Measurements from ENCODE around the gene MCOLN1. TPM values are rescaled to one million over a fixed set of nuclear protein-coding genes. Genes with fewer than 3 reads are reported as not detected.

MCOLN1 gene
- 12.3 TPM for total RNA-seq
- polyA plus RNA-seq, result 10 to 100 TPM in 2 of 4 donors, 1 to 10 TPM in 2; 8.6 to 15.2 (median 10.3) TPM

DNA sequence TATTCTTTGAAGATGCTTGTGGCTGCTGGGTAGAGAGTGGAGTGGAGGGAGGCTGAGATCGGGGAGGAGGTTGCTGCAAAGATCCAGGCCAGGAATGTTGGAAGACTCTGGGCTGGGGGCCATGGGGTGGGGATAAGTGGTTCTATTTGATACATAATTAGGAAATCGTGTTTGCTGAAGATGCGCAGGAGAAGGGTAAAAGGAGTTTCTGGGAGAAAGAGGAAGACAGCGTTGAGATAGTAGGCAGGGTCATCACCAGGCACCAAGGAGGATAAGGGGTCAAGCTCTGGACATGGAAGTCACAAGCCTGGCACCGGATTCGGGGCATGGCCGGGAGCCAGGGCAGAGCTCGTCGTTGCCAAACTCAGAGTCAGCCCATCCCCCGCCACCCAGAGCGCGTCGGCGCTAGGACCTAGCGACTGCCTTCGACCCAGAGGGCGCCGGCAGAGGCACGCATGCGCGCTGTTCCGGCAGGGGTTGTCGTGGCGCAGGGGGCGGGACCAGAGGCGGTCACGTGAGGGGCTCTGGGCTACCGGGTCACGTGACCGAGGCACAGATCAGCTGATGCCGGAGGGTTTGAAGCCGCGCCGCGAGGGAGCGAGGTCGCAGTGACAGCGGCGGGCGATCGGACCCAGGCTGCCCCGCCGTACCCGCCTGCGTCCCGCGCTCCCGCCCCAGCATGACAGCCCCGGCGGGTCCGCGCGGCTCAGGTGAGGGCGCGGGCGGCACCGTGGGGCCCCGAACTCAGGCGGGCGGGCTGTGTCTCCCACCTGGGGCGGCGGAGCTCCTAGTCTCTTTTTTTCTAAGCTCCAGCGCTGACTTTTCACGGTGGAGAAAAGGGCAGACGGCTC lies at the start of gene MCOLN1:
TSS of gene MCOLN1 (plus strand) at position 553 of the 851 bp plus-strand sequence. CDS start at position 680, 127 bp downstream.
- Histone ChIP-seq H3K27ac (ENCODE audit: insufficient read depth, low read length, poor library complexity, severe bottlenecking) (no peak within 1 kb of the TSS), H3K4me3 (ENCODE audit: low read depth, low read length) (peak within 1 kb of the TSS; percentile 78), H3K4me1 (ENCODE audit: control insufficient read depth, insufficient read depth, low read length, poor library complexity, severe bottlenecking) (peaks cover 16% of the 10 kb centered on the region), H3K9me3 (ENCODE audit: control insufficient read depth in 2 of 2, low read length in 2 of 2) (no peaks in the 10 kb centered on the region), H3K27me3 (ENCODE audit: control insufficient read depth, insufficient read depth, low read length) (peaks cover 2% of the 10 kb centered on the region), H3K36me3 (ENCODE audit: control insufficient read depth, insufficient read depth, low read length) (peaks cover 3% of the 10 kb centered on the region)
- Mint-ChIP-seq H3K27ac (peak within 1 kb of the TSS in 2 of 3 donors; percentile 81 to 83), H3K36me3 (no peaks in the 10 kb centered on the region), H3K9me3 (peaks cover 0 to 4% (median 0%) of the 10 kb centered on the region in 7 donors), H3K27me3 (peaks cover 15% of the 10 kb centered on the region), H3K4me1 (peaks cover 4 to 20% (median 13%) of the 10 kb centered on the region in 4 donors), H3K4me3 (peak within 1 kb of the TSS; percentile 89 to 99 (median 96))
- ATAC-seq (ENCODE audit: low read depth in 2 of 2), result peak; percentile 85 to 91
- DNase-seq, result peak; percentile 98 to 99 (median 98)

DNA sequence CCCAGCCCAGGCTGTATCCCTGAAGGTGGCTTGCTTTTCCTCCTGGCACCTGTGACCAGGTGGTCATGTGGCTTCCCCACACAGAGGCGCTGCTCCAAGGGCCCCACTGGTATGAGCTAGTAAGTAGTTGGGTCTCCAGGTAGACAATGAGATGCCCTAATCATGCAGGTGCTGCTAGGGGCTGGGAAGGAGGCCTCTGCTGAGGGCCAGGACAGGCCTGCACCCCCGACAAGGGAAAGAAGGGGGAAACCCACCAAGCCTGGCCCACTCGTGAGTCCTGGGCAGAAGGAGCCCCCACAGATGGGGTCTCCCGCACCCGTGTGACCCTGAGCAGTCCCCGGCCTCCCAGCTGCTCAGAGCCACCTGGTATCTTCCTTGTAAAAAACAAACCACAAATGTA lies 46.8 kb upstream of the MCOLN1 start:
- H3K9me3 ChIP-seq (ENCODE audit: control insufficient read depth in 2 of 2, low read length in 2 of 2), result no peaks in the 10 kb centered on the region
- peaks cover 18% of the 10 kb centered on the region for H3K36me3 ChIP-seq (ENCODE audit: control insufficient read depth, insufficient read depth, low read length)
- DNase-seq (no peak), ATAC-seq (ENCODE audit: low read depth in 2 of 2) (no peak)
- no peaks in the 10 kb centered on the region for H3K4me1 ChIP-seq (ENCODE audit: control insufficient read depth, insufficient read depth, low read length, poor library complexity, severe bottlenecking)
- Mint-ChIP-seq H3K27me3 (no peaks in the 10 kb centered on the region), H3K4me3 (peak overlapping the region in 1 of 4 donors; percentile 9), H3K27ac (peak overlapping the region in 1 of 3 donors; percentile 55), H3K9me3 (no peaks in the 10 kb centered on the region), H3K36me3 (peaks cover 3% of the 10 kb centered on the region), H3K4me1 (no peaks in the 10 kb centered on the region)
- no peak overlapping the region for H3K27ac ChIP-seq (ENCODE audit: insufficient read depth, low read length, poor library complexity, severe bottlenecking)
- no peak overlapping the region for H3K4me3 ChIP-seq (ENCODE audit: low read depth, low read length)
- H3K27me3 ChIP-seq (ENCODE audit: control insufficient read depth, insufficient read depth, low read length), result no peaks in the 10 kb centered on the region

DNA sequence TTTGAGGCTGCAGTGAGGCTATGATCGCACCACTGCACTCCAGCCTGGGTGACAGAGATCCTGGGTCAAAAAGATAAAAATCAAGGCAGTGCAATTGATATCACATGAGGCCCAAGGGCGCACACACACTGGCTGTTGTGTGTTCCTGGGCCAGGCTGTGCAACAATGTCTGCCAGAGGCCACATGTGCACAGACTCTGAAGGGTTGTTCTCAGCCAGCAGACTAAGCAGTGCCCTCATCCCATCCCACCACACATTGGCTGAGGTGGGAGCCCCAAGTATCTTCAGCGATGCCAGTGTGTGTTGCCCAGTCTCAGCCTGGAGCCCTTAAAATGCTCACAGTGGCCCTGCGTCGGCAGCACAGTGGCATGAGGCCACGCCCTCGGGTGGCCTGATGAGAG lies 46.2 kb upstream of the MCOLN1 start:
- no peaks in the 10 kb centered on the region for H3K9me3 Mint-ChIP-seq
- H3K4me1 Mint-ChIP-seq, result no peaks in the 10 kb centered on the region
- no peak overlapping the region for H3K27ac ChIP-seq (ENCODE audit: insufficient read depth, low read length, poor library complexity, severe bottlenecking)
- no peaks in the 10 kb centered on the region for H3K27me3 ChIP-seq (ENCODE audit: control insufficient read depth, insufficient read depth, low read length)
- peaks cover 12% of the 10 kb centered on the region for H3K36me3 ChIP-seq (ENCODE audit: control insufficient read depth, insufficient read depth, low read length)
- no peaks in the 10 kb centered on the region for H3K9me3 ChIP-seq (ENCODE audit: control insufficient read depth in 2 of 2, low read length in 2 of 2)
- H3K4me3 Mint-ChIP-seq, result peak overlapping the region in 1 of 4 donors; percentile 61
- peak overlapping the region in 2 of 3 donors; percentile 43 to 55 for H3K27ac Mint-ChIP-seq
- H3K4me3 ChIP-seq (ENCODE audit: low read depth, low read length), result no peak overlapping the region
- H3K36me3 Mint-ChIP-seq, result peaks cover 3% of the 10 kb centered on the region
- H3K4me1 ChIP-seq (ENCODE audit: control insufficient read depth, insufficient read depth, low read length, poor library complexity, severe bottlenecking), result no peaks in the 10 kb centered on the region
- H3K27me3 Mint-ChIP-seq, result no peaks in the 10 kb centered on the region
- DNase-seq (no peak), ATAC-seq (ENCODE audit: low read depth in 2 of 2) (no peak)

DNA sequence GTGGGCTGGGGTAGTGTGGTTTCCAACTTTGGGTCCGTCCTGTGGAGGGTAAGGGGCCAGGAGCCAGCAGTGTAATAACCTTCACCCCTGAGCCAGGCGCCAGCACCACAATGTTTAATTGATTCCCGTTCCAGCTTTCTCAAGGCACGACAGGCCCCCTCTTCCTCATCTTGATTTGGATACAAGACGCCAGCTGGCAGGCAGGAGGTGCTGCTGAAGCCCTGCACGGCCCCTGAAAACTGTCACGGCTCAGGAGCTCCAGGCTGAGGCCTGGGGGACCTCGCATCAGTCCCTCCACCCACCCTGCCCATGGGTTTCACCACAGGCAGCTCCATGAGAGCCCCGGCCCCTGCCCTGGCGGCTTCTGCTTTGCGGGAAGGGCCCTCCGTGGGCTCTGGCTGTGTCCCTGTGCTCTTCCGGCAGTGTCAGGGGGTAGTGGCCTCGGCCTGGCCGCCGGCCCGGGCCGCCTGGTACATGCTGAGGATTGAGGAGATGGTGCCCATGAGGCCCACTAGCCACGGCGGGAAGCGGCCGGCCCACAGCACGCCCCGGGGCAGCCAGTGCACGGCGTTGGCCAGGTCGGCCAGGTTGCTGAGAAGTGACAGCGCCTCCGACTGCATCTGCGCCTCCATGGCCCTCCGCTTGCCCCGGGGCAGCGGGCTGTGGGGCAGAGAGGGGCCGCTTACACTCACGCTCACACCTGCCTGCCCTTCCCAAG lies 45.5 kb upstream of the MCOLN1 start:
- no peaks in the 10 kb centered on the region for H3K4me1 ChIP-seq (ENCODE audit: control insufficient read depth, insufficient read depth, low read length, poor library complexity, severe bottlenecking)
- Mint-ChIP-seq H3K36me3 (peaks cover under 1% of the 10 kb centered on the region), H3K4me3 (peak overlapping the region in 3 of 4 donors; percentile 32 to 61 (median 33)), H3K9me3 (no peaks in the 10 kb centered on the region), H3K27me3 (no peaks in the 10 kb centered on the region), H3K27ac (peak overlapping the region in 1 of 3 donors; percentile 43), H3K4me1 (peaks cover 0 to 3% (median 0%) of the 10 kb centered on the region in 4 donors)
- DNase-seq, result no peak
- H3K4me3 ChIP-seq (ENCODE audit: low read depth, low read length), result no peak overlapping the region
- H3K27ac ChIP-seq (ENCODE audit: insufficient read depth, low read length, poor library complexity, severe bottlenecking), result no peak overlapping the region
- peaks cover 5% of the 10 kb centered on the region for H3K36me3 ChIP-seq (ENCODE audit: control insufficient read depth, insufficient read depth, low read length)
- no peaks in the 10 kb centered on the region for H3K9me3 ChIP-seq (ENCODE audit: control insufficient read depth in 2 of 2, low read length in 2 of 2)
- ATAC-seq (ENCODE audit: low read depth in 2 of 2), result no peak
- no peaks in the 10 kb centered on the region for H3K27me3 ChIP-seq (ENCODE audit: control insufficient read depth, insufficient read depth, low read length)

DNA sequence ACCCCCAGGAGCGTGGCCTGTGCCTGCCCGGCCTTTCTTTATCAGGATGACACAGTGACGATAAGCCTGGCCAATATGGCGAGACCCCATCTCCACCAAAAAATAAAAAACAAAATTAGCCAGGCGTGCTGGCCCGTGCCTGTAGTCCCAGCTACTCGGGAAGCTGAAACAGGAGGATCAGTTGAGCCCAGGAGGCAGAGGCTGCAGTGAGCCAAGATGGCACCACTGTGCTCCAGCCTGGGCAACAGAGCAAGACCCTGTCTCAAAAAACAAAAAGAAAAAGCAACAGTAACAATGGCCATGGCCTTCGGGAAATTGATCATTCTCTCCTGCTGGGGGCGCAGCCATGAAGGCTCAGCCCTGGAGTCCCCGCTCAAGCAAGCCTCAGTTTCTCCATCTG lies 44.7 kb upstream of the MCOLN1 start:
- Mint-ChIP-seq H3K27me3 (no peaks in the 10 kb centered on the region), H3K36me3 (no peaks in the 10 kb centered on the region), H3K4me1 (peaks cover 0 to 4% (median 0%) of the 10 kb centered on the region in 4 donors), H3K4me3 (peak overlapping the region in 1 of 4 donors; percentile 22), H3K27ac (no peak overlapping the region), H3K9me3 (no peaks in the 10 kb centered on the region)
- Histone ChIP-seq H3K36me3 (ENCODE audit: control insufficient read depth, insufficient read depth, low read length) (no peaks in the 10 kb centered on the region), H3K27ac (ENCODE audit: insufficient read depth, low read length, poor library complexity, severe bottlenecking) (no peak overlapping the region), H3K9me3 (ENCODE audit: control insufficient read depth in 2 of 2, low read length in 2 of 2) (no peaks in the 10 kb centered on the region), H3K27me3 (ENCODE audit: control insufficient read depth, insufficient read depth, low read length) (no peaks in the 10 kb centered on the region), H3K4me1 (ENCODE audit: control insufficient read depth, insufficient read depth, low read length, poor library complexity, severe bottlenecking) (no peaks in the 10 kb centered on the region), H3K4me3 (ENCODE audit: low read depth, low read length) (no peak overlapping the region)
- no peak for DNase-seq
- ATAC-seq (ENCODE audit: low read depth in 2 of 2), result no peak

DNA sequence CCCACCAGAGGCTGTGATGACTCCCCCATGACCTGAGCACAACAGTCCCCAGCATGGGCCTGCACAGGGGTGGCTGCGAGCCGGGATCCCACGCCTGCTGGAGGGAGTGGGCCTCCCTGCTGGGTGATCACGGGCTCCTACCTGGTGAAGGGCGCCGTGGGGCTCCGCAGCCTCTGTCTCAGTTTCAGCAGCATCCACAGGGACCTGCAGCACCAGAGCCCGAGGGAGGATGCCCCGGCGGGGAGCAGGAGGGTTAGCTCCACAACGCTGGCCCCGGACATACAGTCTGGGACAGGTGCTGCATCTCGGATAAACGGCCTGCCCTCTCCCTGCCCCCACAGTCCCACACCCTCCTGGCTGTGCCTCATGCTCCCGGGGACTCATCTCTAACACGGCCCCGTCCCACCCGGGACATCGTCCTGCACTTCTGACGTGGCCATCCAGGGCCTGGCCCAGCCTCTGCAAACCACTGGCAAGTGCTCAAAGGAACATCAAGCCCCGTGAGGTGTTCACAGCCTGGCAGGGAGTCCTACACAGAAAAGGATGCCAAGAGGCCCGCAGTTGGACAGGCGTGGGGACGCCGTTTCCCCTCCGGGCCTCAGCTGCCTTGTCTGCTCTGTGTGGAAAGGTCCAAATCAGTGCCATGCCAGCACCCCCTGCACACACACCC lies 44.1 kb upstream of the MCOLN1 start:
- H3K27me3 ChIP-seq (ENCODE audit: control insufficient read depth, insufficient read depth, low read length), result no peaks in the 10 kb centered on the region
- H3K9me3 Mint-ChIP-seq, result no peaks in the 10 kb centered on the region
- H3K36me3 ChIP-seq (ENCODE audit: control insufficient read depth, insufficient read depth, low read length), result no peaks in the 10 kb centered on the region
- H3K4me1 Mint-ChIP-seq, result peaks cover 0 to 8% (median 3%) of the 10 kb centered on the region in 4 donors
- H3K4me3 ChIP-seq (ENCODE audit: low read depth, low read length), result no peak overlapping the region
- no peaks in the 10 kb centered on the region for H3K27me3 Mint-ChIP-seq
- H3K27ac ChIP-seq (ENCODE audit: insufficient read depth, low read length, poor library complexity, severe bottlenecking), result no peak overlapping the region
- ATAC-seq (ENCODE audit: low read depth in 2 of 2), result peak in 1 of 2 donors; percentile 5
- H3K4me3 Mint-ChIP-seq, result peak overlapping the region in 1 of 4 donors; percentile 21
- DNase-seq, result no peak
- no peaks in the 10 kb centered on the region for H3K9me3 ChIP-seq (ENCODE audit: control insufficient read depth in 2 of 2, low read length in 2 of 2)
- no peaks in the 10 kb centered on the region for H3K36me3 Mint-ChIP-seq
- H3K27ac Mint-ChIP-seq, result no peak overlapping the region
- H3K4me1 ChIP-seq (ENCODE audit: control insufficient read depth, insufficient read depth, low read length, poor library complexity, severe bottlenecking), result peaks cover 2% of the 10 kb centered on the region

DNA sequence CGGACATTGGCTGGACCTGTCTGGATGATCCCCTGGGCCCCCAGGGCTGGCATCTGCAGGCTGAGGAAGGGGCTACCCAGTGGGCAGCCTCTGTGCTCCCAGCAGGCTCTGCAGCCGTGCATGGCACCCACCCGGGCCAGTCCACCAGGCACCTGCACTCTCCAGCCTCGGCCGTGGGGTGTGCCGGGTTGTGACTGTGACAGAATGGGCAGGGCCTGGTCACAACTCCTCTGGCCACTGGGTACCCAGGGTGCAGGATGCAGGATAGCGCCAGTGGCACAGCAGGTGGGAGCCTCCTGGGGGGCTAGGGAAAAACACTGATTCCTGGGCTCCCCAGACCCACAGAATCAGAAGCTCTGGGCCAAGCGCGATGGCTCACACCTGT lies 43.6 kb upstream of the MCOLN1 start:
- no peak overlapping the region for H3K27ac Mint-ChIP-seq
- H3K9me3 Mint-ChIP-seq, result no peaks in the 10 kb centered on the region
- peaks cover 0 to 11% (median 8%) of the 10 kb centered on the region in 4 donors for H3K4me1 Mint-ChIP-seq

More for the DNA sequence above, 43.6 kb upstream of the MCOLN1 start:
- Histone ChIP-seq H3K9me3 (ENCODE audit: control insufficient read depth in 2 of 2, low read length in 2 of 2) (no peaks in the 10 kb centered on the region), H3K27ac (ENCODE audit: insufficient read depth, low read length, poor library complexity, severe bottlenecking) (no peak overlapping the region), H3K27me3 (ENCODE audit: control insufficient read depth, insufficient read depth, low read length) (no peaks in the 10 kb centered on the region), H3K4me1 (ENCODE audit: control insufficient read depth, insufficient read depth, low read length, poor library complexity, severe bottlenecking) (peaks cover 6% of the 10 kb centered on the region), H3K4me3 (ENCODE audit: low read depth, low read length) (no peak overlapping the region), H3K36me3 (ENCODE audit: control insufficient read depth, insufficient read depth, low read length) (no peaks in the 10 kb centered on the region)
- DNase-seq (no peak), ATAC-seq (ENCODE audit: low read depth in 2 of 2) (no peak)
- H3K27me3 Mint-ChIP-seq, result no peaks in the 10 kb centered on the region
- peak overlapping the region in 1 of 4 donors; percentile 27 for H3K4me3 Mint-ChIP-seq
- no peaks in the 10 kb centered on the region for H3K36me3 Mint-ChIP-seq

All from CD4-positive, CD25-positive, alpha-beta regulatory T cell (primary cell).